Thoracic aorta (tissue), 2 donors: ENCODE data around the gene TAC3. TPM values are rescaled to one million over a fixed set of nuclear protein-coding genes. Genes with fewer than 3 reads are reported as not detected.

Source experiments
- ATAC-seq: fragments of 150-250 bp; one replicate; pipeline ENCODE4 v1.8.0; 2017; ENCODE audit warnings: low read depth; ENCODE audit not compliant: insufficient number of reproducible peaks, low FRiP score
- DNase-seq: peaks from one replicate; pipeline ENCODE4 v3.0.0-alpha.2; 2020; ENCODE audit warnings: low spot score
- H3K27ac ChIP-seq, 2 donors: fragments of 200-600 bp; sonication (generic); 1 replicate in 1 of 2; 2 replicates in 1 of 2; pipeline ENCODE4 v1.5.1; 2016; ENCODE audit warnings: mild to moderate bottlenecking in 2 of 2, moderate library complexity in 2 of 2
- H3K27me3 ChIP-seq: fragments of 200-600 bp; sonication (generic); replicated peaks from 2 replicates; pipeline ENCODE4 v1.6.0; 2016; ENCODE audit warnings: mild to moderate bottlenecking; ENCODE audit not compliant: insufficient read depth
- H3K36me3 ChIP-seq: fragments of 200-600 bp; sonication (generic); one replicate; pipeline ENCODE4 v1.5.1; 2016
- H3K4me1 ChIP-seq, 2 donors: fragments of 200-600 bp; sonication (generic); 1 replicate in 1 of 2; 2 replicates in 1 of 2; pipeline versions ENCODE4 v1.5.1 to v1.6.0; 2016; ENCODE audit warnings: low read depth in 2 of 2, mild to moderate bottlenecking in 1 of 2; ENCODE audit not compliant: control insufficient read depth in 1 of 2
- H3K4me3 ChIP-seq: fragments of 200-600 bp; sonication (generic); 2 replicates; pipeline ENCODE4 v1.5.1; 2016; ENCODE audit warnings: mild to moderate bottlenecking
- H3K9me3 ChIP-seq: fragments of 200-600 bp; sonication (generic); 2 replicates; pipeline ENCODE4 v1.5.1; 2016
- total RNA-seq, 2 donors: library from RNA; depleted of rRNA; stranded (reverse); fragments of >200 nt; gene quantifications; one replicate each; pipeline versions ENCODE4 v1.1.0 to v1.2.3, GENCODE V29; 2016
- TF ChIP-seq, protein P1 (sequence below): fragments of 200-600 bp; sonication (generic); IDR thresholded peaks from one replicate; pipeline ENCODE4 v1.5.1; 2019; ENCODE audit warnings: antibody characterized with exemption

TAC3 gene
- total RNA-seq, 2 donors from 2014 or later, result not detected

DNA sequence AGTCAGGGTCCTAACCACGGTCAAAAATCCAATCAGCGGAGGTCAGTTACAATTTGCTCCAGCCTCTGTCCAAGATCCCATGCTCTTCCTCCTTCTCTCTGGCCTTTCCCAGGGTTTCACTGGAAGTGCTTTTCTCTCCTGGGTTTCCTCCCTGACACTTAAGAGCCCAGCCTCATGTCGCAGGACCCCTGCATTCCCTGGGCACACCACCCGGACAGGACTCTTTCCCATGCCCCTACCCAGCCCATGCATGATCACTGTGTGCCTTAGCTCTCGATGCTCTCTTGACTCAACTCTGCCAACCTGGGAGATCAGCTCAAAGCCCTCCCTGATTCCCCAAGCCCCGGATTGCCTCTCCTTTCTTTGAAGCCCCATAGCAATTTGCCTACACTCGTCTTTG lies 15.5 kb upstream of the TAC3 start:
- Histone ChIP-seq H3K27me3 (no peaks in the 10 kb centered on the region), H3K27ac (no peak overlapping the region), H3K4me3 (no peak overlapping the region), H3K36me3 (no peaks in the 10 kb centered on the region), H3K4me1 (no peaks in the 10 kb centered on the region), H3K9me3 (no peaks in the 10 kb centered on the region)
- no peak for DNase-seq
- TF ChIP-seq, protein P1, sequence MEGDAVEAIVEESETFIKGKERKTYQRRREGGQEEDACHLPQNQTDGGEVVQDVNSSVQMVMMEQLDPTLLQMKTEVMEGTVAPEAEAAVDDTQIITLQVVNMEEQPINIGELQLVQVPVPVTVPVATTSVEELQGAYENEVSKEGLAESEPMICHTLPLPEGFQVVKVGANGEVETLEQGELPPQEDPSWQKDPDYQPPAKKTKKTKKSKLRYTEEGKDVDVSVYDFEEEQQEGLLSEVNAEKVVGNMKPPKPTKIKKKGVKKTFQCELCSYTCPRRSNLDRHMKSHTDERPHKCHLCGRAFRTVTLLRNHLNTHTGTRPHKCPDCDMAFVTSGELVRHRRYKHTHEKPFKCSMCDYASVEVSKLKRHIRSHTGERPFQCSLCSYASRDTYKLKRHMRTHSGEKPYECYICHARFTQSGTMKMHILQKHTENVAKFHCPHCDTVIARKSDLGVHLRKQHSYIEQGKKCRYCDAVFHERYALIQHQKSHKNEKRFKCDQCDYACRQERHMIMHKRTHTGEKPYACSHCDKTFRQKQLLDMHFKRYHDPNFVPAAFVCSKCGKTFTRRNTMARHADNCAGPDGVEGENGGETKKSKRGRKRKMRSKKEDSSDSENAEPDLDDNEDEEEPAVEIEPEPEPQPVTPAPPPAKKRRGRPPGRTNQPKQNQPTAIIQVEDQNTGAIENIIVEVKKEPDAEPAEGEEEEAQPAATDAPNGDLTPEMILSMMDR, result no peak
- ATAC-seq, result no peak

DNA sequence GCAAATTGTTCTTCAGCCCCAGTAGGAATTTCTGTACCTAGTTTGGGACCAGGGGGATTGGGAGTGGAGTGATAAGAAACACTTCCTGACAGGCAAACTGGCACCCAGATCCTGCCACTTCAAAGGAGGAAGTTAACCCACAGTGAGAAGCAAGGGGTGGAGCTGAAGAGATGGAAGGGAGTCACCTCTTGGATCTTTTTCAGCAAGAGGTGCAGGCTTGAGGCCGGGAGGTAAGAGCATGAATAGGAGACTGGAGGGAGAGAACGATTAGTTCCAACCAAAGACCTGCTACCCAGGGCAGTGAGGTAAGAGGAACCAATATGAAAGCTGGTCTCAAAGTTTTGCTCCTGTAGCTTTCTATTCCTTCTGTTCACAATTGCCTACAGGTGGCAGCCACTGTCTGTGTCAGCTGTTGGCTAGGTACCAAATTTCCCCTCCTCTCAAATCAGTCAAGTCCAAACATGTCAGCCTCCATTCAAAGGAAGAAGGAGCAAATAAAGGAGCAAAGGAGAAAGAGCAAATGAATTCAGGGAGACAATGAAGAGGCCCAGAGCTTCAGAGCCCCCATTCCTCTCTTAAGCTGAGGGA lies 14.9 kb upstream of the TAC3 start:
- ATAC-seq (no peak), DNase-seq (no peak)
- Histone ChIP-seq H3K27me3 (no peaks in the 10 kb centered on the region), H3K4me1 (no peaks in the 10 kb centered on the region), H3K36me3 (no peaks in the 10 kb centered on the region), H3K4me3 (no peak overlapping the region), H3K9me3 (no peaks in the 10 kb centered on the region), H3K27ac (no peak overlapping the region)
- TF ChIP-seq, protein P1, result no peak

DNA sequence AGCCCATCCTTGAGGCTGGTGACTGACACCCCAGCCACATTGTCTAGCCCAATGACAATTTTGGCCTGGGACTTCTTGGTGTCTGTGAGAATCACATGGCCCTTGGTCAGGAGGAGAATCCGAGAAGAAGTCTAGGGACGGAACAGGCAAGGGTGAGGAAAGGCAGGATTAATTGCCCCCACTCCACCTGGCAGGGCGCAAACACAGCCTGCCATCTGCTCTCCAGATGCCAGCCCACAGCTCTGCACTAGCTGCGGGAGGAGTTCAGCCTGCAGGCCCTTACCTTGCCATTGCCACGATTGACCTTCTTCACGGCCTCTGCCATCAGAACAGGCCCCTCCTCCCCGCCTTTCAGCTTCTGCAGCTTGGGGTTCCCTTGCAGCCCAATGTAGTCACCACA lies 13.1 kb upstream of the TAC3 start:
- H3K27ac ChIP-seq, result no peak overlapping the region
- no peaks in the 10 kb centered on the region for H3K36me3 ChIP-seq
- H3K9me3 ChIP-seq, result no peaks in the 10 kb centered on the region
- H3K4me1 ChIP-seq, result no peaks in the 10 kb centered on the region
- TF ChIP-seq, protein P1, result no peak
- ATAC-seq (no peak), DNase-seq (no peak)
- H3K4me3 ChIP-seq, result no peak overlapping the region
- H3K27me3 ChIP-seq, result no peaks in the 10 kb centered on the region

DNA sequence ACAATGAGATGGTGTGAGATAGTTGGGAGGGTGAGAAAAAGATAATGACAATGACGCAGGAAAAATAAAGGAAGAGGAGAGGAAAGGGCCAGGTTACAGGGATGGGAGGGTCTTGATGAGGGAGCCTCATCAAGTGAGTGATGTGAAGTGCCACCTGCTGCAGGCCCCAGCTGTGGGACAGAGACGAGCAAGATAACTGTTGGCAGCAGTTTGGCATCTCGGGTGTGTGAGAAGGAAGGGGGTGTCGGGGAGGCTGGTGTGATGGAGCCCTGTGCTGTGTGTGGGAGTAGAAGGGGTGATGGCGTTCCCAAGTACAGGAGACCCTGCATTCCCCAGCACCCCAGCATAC lies 11.4 kb upstream of the TAC3 start:
- Histone ChIP-seq H3K36me3 (no peaks in the 10 kb centered on the region), H3K9me3 (no peaks in the 10 kb centered on the region), H3K4me1 (no peaks in the 10 kb centered on the region), H3K4me3 (no peak overlapping the region), H3K27me3 (no peaks in the 10 kb centered on the region), H3K27ac (no peak overlapping the region)
- TF ChIP-seq, protein P1, result no peak
- DNase-seq (no peak), ATAC-seq (no peak)

DNA sequence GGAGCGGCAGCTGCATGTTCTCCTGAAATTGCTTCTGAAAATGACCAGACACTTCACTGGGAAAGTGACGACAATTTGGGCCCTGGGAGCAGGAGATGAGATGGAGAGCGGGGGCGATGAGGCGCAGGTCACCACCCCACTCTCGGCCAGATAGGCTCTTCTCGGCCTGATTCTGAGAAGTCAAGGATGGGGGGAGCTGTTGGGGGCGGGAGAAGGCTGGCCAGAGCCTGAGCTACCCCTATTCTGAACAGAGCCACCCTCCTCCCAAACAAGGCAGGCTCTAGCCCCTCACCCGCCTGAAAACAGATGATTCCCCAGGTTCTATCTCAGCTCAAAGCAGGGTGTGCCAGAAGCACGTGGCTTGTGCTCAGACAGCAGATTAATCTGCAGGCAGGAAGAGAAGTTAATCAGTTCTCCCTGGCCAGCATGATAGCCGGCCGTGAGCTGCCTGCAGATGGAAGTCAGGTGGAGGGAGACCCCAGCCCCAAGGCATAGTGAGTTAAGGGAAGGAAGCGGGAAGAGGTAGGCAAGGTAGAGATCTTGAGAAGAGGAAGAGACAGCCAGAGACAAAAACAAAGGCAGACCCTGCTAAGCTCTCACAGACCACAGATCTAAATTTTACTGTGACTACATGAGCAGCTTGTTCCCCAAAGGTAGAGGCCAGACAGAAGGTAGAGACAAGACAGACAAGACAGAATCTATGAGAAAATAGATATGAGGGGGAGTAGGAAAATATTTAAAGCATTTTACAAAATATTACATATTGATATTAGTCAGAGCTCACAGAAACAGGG lies 10.9 kb upstream of the TAC3 start:
- no peak overlapping the region for H3K27ac ChIP-seq
- DNase-seq, result no peak
- TF ChIP-seq, protein P1, result no peak
- H3K36me3 ChIP-seq, result no peaks in the 10 kb centered on the region
- H3K27me3 ChIP-seq, result no peaks in the 10 kb centered on the region
- no peaks in the 10 kb centered on the region for H3K9me3 ChIP-seq
- no peak overlapping the region for H3K4me3 ChIP-seq
- no peaks in the 10 kb centered on the region for H3K4me1 ChIP-seq
- no peak for ATAC-seq
